ENCODE measurements around the gene ANKRD12. TPM values are rescaled to one million over a fixed set of nuclear protein-coding genes. Genes with fewer than 3 reads are reported as not detected.

The ANKRD12 gene
- total and polyA plus RNA-seq, 10 of the 15 experiments (the other 5 are each of a cell fraction or from before 2014, with no cell fraction given), result 5.9 to 45.7 (median 20.2) TPM

- CTCF ChIA-PET, result no interaction called here
- 94% methylated on average over 2 of the region's 2 CpGs for WGBS (ENCODE audit: insufficient coverage, insufficient replicate concordance, low lambda C conversion rate, missing lambda C conversion rate)
- H3K27me3 ChIP-seq (replicated peaks in 1 of 2; ENCODE audit: control insufficient read depth in 2 of 2, insufficient read depth in 2 of 2, low read length in 1 of 2), result no peaks in the 10 kb centered on the region
- no peak for FAIRE-seq
- no peaks in the 10 kb centered on the region for H4K20me1 ChIP-seq (ENCODE audit: control insufficient read depth, insufficient read depth)
- no peak overlapping the region for H2AFZ ChIP-seq (ENCODE audit: control insufficient read depth, low read depth, low read length)
- no peaks in the 10 kb centered on the region; a peak in 2 of 4 replicates for H3K36me3 ChIP-seq (ENCODE audit: control insufficient read depth in 2 of 2, insufficient read depth in 2 of 2, low read length in 1 of 2)
- POLR2A ChIA-PET, result no interaction called here
- H3K4me3 ChIP-seq, result no peak overlapping the region
- RAD21 ChIA-PET (ENCODE audit: unreplicated experiment), result no interaction called here
- H3K4me1 ChIP-seq (ENCODE audit: control insufficient read depth, insufficient read depth, low read length), result no peaks in the 10 kb centered on the region
- no peak for DNase-seq (ENCODE audit: low read depth, low spot score)
- no TSS peak for BruUV-seq (replicated peaks)
- no peak overlapping the region for H3K4me2 ChIP-seq (ENCODE audit: control insufficient read depth, insufficient read depth)
- no peak overlapping the region for H3K27ac ChIP-seq (ENCODE audit: control insufficient read depth, insufficient read depth)
- SMC1A ChIA-PET (ENCODE audit: uncharacterized antibody, unreplicated experiment), result interaction anchor here (1.3 kb wide), 1 partner anchor 33 kb away, joined by 3 read pairs; no protein-coding TSS in a partner anchor
- no peaks in the 10 kb centered on the region for H3K9me3 ChIP-seq (replicated peaks; ENCODE audit: control insufficient read depth, insufficient read depth, low read length)
- intact Hi-C loops (cut with micrococcal nuclease; ENCODE audit: unreplicated experiment), result no loop called here
- ATAC-seq, result no peak
- no peaks in the 10 kb centered on the region for H3K79me2 ChIP-seq (ENCODE audit: control insufficient read depth, insufficient read depth, low read length)
- TF ChIP-seq, protein P1, sequence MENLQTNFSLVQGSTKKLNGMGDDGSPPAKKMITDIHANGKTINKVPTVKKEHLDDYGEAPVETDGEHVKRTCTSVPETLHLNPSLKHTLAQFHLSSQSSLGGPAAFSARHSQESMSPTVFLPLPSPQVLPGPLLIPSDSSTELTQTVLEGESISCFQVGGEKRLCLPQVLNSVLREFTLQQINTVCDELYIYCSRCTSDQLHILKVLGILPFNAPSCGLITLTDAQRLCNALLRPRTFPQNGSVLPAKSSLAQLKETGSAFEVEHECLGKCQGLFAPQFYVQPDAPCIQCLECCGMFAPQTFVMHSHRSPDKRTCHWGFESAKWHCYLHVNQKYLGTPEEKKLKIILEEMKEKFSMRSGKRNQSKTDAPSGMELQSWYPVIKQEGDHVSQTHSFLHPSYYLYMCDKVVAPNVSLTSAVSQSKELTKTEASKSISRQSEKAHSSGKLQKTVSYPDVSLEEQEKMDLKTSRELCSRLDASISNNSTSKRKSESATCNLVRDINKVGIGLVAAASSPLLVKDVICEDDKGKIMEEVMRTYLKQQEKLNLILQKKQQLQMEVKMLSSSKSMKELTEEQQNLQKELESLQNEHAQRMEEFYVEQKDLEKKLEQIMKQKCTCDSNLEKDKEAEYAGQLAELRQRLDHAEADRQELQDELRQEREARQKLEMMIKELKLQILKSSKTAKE (IDR thresholded peaks at IDR 0.05; ENCODE audit: low read depth, poor library complexity, severe bottlenecking), result no peak
- TF ChIP-seq IKZF2 (IDR thresholded peaks at IDR 0.05) (no peak), MEF2B (IDR thresholded peaks at IDR 0.05; ENCODE audit: partially characterized antibody, poor library complexity, severe bottlenecking) (no peak), ASH2L (IDR thresholded peaks at IDR 0.05; ENCODE audit: borderline replicate concordance, low read depth) (no peak)
- in situ Hi-C loops (cut with MboI), result no loop called here
- no peak overlapping the region for H3K9ac ChIP-seq (ENCODE audit: control insufficient read depth, insufficient read depth, low read length)
Measured at GRCh38 chr18:9273221-9273620, 136.6 kb downstream of the ANKRD12 start.

GRCh38 chr18:9275890-9276289 is 139.3 kb downstream of the ANKRD12 start:
- Histone ChIP-seq H3K27ac (ENCODE audit: control insufficient read depth, insufficient read depth) (no peak overlapping the region), H3K79me2 (ENCODE audit: control insufficient read depth, insufficient read depth, low read length) (no peaks in the 10 kb centered on the region), H4K20me1 (ENCODE audit: control insufficient read depth, insufficient read depth) (no peaks in the 10 kb centered on the region), H2AFZ (ENCODE audit: control insufficient read depth, low read depth, low read length) (no peak overlapping the region), H3K9me3 (replicated peaks; ENCODE audit: control insufficient read depth, insufficient read depth, low read length) (no peaks in the 10 kb centered on the region), H3K4me2 (ENCODE audit: control insufficient read depth, insufficient read depth) (no peak overlapping the region), H3K9ac (ENCODE audit: control insufficient read depth, insufficient read depth, low read length) (no peak overlapping the region), H3K36me3 (ENCODE audit: control insufficient read depth in 2 of 2, insufficient read depth in 2 of 2, low read length in 1 of 2) (peaks cover 0 to 7% of the 10 kb centered on the region in 2 experiments; a peak in 2 of 4 replicates), H3K4me1 (ENCODE audit: control insufficient read depth, insufficient read depth, low read length) (no peaks in the 10 kb centered on the region), H3K4me3 (no peak overlapping the region), H3K27me3 (replicated peaks in 1 of 2; ENCODE audit: control insufficient read depth in 2 of 2, insufficient read depth in 2 of 2, low read length in 1 of 2) (no peaks in the 10 kb centered on the region)
- ChIA-PET CTCF (no interaction called here), POLR2A (interaction anchor here (0.5 kb wide), 1 partner anchor 156 kb away, joined by 4 read pairs; no protein-coding TSS in a partner anchor), RAD21 (ENCODE audit: unreplicated experiment) (no interaction called here), SMC1A (ENCODE audit: uncharacterized antibody, unreplicated experiment) (interaction anchor here (0.7 to 1.4 kb wide), 3 partner anchors 14 to 241 kb away, joined by 3 to 5 read pairs (median 3); no protein-coding TSS in a partner anchor)
- 100% methylated on average over 1 of the region's 1 CpG for WGBS (ENCODE audit: insufficient coverage, insufficient replicate concordance, low lambda C conversion rate, missing lambda C conversion rate)
- no TSS peak for BruUV-seq (replicated peaks)
- intact Hi-C loops (cut with micrococcal nuclease; ENCODE audit: unreplicated experiment) (no loop called here), in situ Hi-C loops (cut with MboI) (no loop called here)
- DNase-seq (ENCODE audit: low read depth, low spot score) (no peak), FAIRE-seq (no peak), ATAC-seq (no peak)
- TF ChIP-seq HSF1 (IDR thresholded peaks at IDR 0.05; ENCODE audit: low read depth, low read length), result no peak
- no peak for TF ChIP-seq RB1 (IDR thresholded peaks at IDR 0.05; ENCODE audit: borderline replicate concordance)
- TF ChIP-seq HDAC6 (IDR thresholded peaks at IDR 0.05; ENCODE audit: unreplicated experiment), result no peak
- TF ChIP-seq, protein P2, sequence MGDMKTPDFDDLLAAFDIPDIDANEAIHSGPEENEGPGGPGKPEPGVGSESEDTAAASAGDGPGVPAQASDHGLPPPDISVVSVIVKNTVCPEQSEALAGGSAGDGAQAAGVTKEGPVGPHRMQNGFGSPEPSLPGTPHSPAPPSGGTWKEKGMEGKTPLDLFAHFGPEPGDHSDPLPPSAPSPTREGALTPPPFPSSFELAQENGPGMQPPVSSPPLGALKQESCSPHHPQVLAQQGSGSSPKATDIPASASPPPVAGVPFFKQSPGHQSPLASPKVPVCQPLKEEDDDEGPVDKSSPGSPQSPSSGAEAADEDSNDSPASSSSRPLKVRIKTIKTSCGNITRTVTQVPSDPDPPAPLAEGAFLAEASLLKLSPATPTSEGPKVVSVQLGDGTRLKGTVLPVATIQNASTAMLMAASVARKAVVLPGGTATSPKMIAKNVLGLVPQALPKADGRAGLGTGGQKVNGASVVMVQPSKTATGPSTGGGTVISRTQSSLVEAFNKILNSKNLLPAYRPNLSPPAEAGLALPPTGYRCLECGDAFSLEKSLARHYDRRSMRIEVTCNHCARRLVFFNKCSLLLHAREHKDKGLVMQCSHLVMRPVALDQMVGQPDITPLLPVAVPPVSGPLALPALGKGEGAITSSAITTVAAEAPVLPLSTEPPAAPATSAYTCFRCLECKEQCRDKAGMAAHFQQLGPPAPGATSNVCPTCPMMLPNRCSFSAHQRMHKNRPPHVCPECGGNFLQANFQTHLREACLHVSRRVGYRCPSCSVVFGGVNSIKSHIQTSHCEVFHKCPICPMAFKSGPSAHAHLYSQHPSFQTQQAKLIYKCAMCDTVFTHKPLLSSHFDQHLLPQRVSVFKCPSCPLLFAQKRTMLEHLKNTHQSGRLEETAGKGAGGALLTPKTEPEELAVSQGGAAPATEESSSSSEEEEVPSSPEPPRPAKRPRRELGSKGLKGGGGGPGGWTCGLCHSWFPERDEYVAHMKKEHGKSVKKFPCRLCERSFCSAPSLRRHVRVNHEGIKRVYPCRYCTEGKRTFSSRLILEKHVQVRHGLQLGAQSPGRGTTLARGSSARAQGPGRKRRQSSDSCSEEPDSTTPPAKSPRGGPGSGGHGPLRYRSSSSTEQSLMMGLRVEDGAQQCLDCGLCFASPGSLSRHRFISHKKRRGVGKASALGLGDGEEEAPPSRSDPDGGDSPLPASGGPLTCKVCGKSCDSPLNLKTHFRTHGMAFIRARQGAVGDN (IDR thresholded peaks at IDR 0.05), result no peak
- no peak for TF ChIP-seq POLR2AphosphoS5 (IDR thresholded peaks at IDR 0.05; ENCODE audit: low read length)
- no peak for TF ChIP-seq POLR2A (IDR thresholded peaks at IDR 0.05; ENCODE audit: low read depth, low read length)

All from GM12878 (cell line).